ENCODE measurements around the gene CLECL1.

- TF ChIP-seq CTCF (IDR thresholded peaks at IDR 0.05) (peak; percentile 70 to 77 (median 70)), POLR2A (IDR thresholded peaks at IDR 0.05) (no peak)
Observed at GRCh38 chr12:9750276-9751203, 17.6 kb upstream of the CLECL1 start.

Measured in vagina (tissue), 2 donors.